Dedifferentiated amniotic fluid mesenchymal stem cell (primary cell): Measurements from ENCODE around the gene ROBO1.
"Not testable (repeated sequence)": the region's sequence is repeated elsewhere in the genome, so short reads cannot be mapped to it uniquely, and the experiment has no call there.

ENCODE experiments used
- DNase-seq: peaks from one replicate; pipeline ENCODE4 v3.0.0-alpha.2; 2016; ENCODE audit errors: extremely low spot score

The ROBO1 gene

GRCh38 chr3:78741066-78741645, 1026.6 kb downstream of the ROBO1 start:
- no peak for DNase-seq

GRCh38 chr3:78738833-78739232, 1029.0 kb downstream of the ROBO1 start:
- no peak for DNase-seq

GRCh38 chr3:78737988-78738387, 1029.8 kb downstream of the ROBO1 start:
- no peak for DNase-seq

- DNase-seq, result no peak
Observed at GRCh38 chr3:78736863-78737262, 1030.9 kb downstream of the ROBO1 start.

- DNase-seq, result peak; percentile 70
Observed at GRCh38 chr3:78734048-78734637, 1033.7 kb downstream of the ROBO1 start.

- no peak for DNase-seq
Observed at GRCh38 chr3:78732893-78733292, 1034.9 kb downstream of the ROBO1 start.

GRCh38 chr3:78732471-78732870, 1035.3 kb downstream of the ROBO1 start:
- no peak for DNase-seq

- no peak for DNase-seq
Observed at GRCh38 chr3:78729946-78730345, 1037.9 kb downstream of the ROBO1 start.

GRCh38 chr3:78728406-78729145, 1039.2 kb downstream of the ROBO1 start:
- peak; percentile 59 for DNase-seq

GRCh38 chr3:78726545-78726944, 1041.3 kb downstream of the ROBO1 start:
- DNase-seq, result no peak

GRCh38 chr3:78725703-78726246, 1042.0 kb downstream of the ROBO1 start:
- no peak for DNase-seq

- DNase-seq, result no peak
Observed at GRCh38 chr3:78724859-78725258, 1042.9 kb downstream of the ROBO1 start.

- not testable (repeated sequence) for DNase-seq
Observed at GRCh38 chr3:78724364-78724763, 1043.4 kb downstream of the ROBO1 start.

- DNase-seq, result no peak
Observed at GRCh38 chr3:78721771-78722543, 1045.8 kb downstream of the ROBO1 start.

GRCh38 chr3:78718707-78719106, 1049.1 kb downstream of the ROBO1 start:
- DNase-seq, result no peak

- no peak for DNase-seq
Observed at GRCh38 chr3:78717041-78717440, 1050.8 kb downstream of the ROBO1 start.

GRCh38 chr3:78712941-78713340, 1054.9 kb downstream of the ROBO1 start:
- no peak for DNase-seq

GRCh38 chr3:78712270-78712669, 1055.5 kb downstream of the ROBO1 start:
- DNase-seq, result no peak

- DNase-seq, result no peak
Observed at GRCh38 chr3:78708565-78709073, 1059.2 kb downstream of the ROBO1 start.

GRCh38 chr3:78707609-78708008, 1060.2 kb downstream of the ROBO1 start:
- DNase-seq, result no peak

GRCh38 chr3:78706906-78707523, 1060.8 kb downstream of the ROBO1 start:
- DNase-seq, result no peak
